Kidney glomerular epithelial cell (primary cell): ENCODE measurements around the gene SLC4A5.
"Not testable (repeated sequence)": the region's sequence is repeated elsewhere in the genome, so short reads cannot be mapped to it uniquely, and the experiment has no call there.

ENCODE experiments used
- DNase-seq: peaks from one replicate; lab custom pipeline; 2025; lab: John Stamatoyannopoulos, UW

Gene SLC4A5

DNA sequence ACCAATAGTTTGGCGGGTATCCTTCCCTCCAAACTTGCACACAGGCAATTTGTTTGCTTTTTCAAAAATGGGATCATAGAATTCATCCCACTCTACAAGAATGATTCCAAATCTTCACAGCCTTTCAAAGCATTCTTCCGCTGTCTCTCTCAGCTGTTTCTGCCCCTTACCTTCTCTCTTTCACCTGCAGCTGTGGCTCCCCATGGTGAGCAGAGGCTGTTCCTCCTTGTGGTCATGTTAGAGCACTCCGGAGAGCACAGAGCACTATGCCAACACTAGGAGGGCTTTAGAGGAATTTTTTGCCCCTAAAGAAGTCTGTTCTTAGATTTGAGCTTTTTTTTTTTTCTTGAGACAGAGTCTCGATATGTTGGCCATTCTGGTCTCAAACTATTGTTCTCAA is 114.4 kb downstream of the SLC4A5 start:
- DNase-seq: no peak

GRCh38 chr2:74227646-74228045 is 115.6 kb downstream of the SLC4A5 start:
- DNase-seq: no peak

DNA sequence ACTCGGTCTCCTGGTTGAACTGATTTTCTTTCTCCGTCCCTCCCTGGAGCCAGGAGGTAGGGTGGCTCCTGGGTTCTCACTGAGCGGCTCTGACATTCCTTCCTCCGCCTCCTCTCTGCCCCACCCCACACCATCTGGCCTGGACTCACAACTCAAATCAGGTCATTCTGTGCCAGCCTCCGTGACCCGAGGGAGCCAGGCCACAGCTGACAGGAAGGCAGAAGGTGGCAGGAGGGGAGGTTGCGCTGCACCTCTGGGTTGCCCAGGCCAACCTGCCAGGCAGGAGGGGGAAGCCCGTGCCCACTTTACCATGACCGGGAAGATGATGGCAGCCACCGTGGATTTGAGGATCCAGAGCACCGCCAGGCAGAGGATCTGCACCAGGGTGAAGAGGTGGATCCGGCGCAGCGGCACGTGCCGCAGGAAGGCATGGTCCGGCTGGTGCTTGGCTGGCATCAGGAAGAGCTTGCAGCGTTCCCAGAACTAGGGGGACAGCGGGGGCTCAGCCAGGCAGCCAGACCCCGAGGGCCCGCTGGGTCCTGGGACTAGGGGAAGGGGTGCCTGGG is 116.5 kb downstream of the SLC4A5 start:
- no peak for DNase-seq

DNA sequence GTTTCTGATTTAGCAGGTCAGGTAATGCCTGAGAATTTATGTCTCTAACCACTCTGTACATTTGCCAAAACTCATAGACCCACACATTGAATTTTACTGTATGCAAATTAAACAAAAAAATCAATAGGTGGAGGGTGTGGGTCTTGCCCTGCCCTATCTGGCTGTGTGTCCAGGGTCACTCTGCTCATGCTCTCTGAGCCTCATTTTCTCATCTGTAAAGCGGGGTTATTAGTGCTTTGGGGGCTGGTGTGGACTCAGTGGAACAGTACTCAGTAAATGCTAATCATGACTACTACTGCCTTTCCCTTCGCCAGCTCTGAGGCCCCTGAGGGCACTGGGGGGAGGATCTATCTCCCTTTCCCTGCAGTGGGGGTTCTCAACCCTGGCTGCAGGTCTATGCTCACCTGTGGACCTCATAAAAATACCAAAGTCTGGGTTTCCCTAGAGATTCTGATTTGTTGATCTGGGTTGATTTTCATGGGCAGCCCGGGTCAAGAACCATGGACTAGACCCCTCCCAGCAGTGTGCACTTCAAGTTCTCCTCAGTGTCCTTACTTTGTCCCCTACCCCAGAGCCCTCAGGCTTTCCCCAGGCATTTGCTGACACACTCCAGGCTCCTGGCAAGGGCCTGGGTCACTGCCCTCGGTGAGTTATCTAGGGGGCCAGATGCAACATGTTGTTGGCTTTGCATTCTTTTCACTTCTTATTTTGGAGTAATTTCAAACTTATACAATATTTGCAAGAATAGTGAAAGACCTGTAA is 117.3 kb downstream of the SLC4A5 start:
- no peak for DNase-seq

DNA sequence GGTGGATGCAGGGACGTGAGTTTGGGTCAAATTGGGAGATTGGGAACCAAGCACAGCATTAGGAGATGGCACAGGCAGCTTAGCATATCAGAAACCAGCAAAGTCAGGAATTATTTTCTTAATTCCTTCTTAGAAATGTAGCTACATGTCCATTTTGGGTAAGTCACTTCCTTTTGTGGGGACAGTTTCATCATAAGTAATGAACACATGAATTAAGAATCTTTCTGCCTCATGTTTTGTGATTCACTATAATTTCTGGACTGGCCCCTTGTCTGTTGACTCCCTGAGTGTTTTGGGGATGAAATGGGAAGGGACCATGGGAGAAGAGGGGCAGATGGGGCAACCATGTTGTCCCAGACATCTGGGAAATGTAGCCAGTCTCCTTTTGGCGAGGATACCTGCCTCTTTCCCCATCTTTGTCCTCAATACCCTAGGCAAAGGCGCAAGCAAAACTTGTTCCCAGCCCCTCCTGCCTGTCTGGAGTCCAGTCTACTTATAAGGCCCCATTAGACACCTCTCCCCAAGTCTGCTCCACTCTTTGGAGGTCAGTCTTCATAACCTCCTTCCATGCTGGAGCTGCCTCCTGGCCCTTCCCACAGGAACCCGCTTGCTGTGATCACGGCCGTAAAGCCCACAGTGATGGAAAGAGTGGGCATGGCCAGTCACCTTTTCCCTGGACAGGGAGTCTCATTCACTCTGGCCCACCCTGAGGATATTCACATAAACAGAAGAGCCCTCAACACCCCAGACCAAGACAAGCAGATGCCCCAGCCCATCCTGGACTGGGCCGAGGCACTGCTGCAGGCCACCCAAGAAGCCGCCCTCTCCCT is 119.1 kb downstream of the SLC4A5 start:
- DNase-seq: no peak

GRCh38 chr2:74222300-74222650 is 120.9 kb downstream of the SLC4A5 start:
- DNase-seq: no peak

DNA sequence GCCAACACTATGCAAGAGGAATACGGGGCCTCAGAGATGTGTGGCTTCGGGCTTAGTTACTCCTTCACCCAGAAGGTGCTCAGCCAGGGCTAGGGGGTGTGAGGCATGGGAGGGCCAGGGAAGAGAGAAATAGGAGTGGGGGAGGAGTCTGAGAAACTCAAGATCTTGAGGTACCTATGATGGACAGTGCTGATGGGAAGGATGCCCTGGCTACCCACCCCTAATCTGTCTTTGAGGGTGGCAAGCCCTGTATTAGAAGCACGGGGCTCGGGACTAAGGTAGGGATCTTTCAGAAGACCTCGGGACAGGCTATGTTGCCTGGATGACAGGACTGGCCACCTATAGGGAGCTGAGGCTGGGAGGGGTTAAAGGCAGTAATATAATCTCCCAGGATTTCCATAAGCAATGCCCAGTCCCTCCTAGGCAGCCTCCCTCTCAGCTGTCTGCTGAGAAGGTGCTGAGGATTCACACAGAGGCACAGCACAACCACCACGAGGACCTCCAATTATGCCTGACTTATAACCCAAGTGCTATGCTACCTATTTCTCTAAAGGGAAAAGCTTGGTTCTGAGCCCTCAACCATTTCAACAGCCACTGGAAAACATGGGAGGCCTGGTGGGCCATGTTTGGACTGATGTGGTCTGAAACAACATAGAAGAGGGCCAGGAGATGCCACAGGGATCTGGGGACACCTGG is 121.5 kb downstream of the SLC4A5 start:
- DNase-seq: no peak

DNA sequence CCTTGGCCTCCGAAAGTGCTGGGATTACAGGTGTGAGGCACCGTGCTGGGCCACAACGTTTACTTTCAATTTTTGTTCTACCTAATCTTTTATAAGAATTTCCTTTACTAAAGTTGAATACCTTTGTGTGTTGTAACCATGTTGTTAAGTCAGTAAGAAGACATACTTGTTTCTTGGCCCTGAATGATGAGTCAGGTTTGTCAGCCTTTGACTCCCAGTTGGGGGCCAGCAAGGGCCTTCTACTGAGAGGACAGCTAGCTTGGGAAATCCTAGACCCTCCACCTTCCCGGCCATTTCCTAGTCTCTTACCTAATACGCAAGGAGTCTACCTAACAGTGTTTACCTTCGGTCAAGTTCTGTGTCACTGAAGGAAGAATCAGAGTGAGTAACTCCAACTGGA is 122.1 kb downstream of the SLC4A5 start:
- no peak for DNase-seq

DNA sequence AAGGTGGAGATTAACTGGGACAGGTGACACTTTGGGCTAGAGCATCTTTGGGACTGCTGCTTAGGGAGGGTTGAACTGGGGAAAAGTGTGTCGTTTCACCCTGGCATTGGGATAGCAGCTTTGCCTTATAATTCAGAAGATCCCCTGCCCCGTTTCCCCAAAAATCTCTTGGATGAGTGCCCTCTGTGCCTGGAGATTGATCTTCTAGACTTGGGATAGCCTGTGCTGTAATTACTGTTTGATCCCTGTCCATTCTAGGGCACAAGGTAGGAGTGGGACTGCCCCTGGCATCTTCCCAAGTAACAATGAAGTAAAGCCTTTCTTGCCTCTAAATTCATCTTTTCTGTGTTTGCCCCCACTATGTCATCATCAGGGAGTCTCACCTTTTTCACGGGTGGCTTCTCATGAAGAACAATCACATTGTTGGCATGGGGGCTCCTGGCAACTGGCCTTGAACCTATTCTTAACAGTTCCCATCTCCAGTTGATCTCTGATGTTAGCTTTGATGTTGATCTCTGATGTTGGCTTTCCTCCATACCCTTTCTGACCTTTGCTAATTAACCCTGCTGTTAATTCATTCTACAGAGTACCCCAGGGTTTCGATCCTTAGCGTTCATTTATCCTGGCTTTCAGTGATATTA is 123.2 kb downstream of the SLC4A5 start:
- DNase-seq: no peak

DNA sequence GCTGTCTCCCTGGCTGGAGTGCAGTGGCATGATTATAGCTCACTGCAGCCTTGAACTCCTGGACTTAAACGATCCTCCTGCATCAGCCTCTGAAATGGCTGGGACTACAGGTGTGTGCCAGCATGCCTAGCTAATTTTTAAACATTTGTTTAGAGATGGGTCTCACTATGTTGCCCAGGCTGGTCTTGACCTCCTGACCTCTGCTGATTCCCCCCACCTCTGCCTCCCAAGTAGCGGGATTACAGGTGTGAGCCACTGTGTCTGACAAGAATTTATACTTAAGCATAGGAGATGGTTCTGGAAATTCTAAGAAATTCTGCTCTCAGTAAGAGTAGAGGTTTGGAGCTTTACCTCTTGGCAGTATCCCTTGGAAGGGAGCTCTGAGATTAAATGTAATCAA is 126.6 kb downstream of the SLC4A5 start:
- no peak for DNase-seq

GRCh38 chr2:74215771-74216170 is 127.4 kb downstream of the SLC4A5 start:
- not testable (repeated sequence) for DNase-seq

DNA sequence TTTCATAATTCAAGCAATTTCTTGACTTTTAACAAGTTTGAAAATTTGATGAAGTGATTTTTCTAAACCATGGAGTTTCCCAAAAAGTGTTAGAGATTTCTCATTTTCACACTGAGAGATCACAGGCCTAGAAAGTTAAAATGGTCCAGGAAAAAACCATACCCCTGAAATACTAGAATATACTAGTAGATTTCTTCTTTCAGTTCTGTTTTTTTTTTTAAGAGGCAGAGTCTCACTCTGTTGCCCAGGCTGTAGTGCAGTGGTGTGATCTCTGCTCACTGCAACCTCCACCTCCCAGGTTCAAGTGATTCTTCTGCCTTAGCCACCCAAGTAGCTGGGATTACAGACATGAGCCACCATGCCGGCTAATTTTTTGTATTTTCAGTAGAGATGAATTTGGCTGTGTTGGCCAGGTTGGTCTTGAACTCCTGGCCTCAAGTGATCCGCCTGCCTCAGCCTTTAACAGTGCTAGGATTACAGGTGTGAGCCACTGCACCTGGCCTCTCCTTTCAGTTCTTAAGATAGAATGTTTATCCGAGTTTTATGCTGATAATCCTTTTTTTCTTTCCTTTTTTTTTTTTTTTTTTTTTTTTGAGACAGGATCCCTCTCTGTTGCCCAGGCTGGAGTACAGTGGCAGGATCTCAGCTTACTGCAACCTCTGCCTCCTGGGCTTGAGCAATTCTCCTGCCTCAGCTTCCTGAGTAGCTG is 130.4 kb downstream of the SLC4A5 start:
- no peak for DNase-seq

- no peak for DNase-seq
Observed at GRCh38 chr2:74206180-74206688, 137.0 kb downstream of the SLC4A5 start.

DNA sequence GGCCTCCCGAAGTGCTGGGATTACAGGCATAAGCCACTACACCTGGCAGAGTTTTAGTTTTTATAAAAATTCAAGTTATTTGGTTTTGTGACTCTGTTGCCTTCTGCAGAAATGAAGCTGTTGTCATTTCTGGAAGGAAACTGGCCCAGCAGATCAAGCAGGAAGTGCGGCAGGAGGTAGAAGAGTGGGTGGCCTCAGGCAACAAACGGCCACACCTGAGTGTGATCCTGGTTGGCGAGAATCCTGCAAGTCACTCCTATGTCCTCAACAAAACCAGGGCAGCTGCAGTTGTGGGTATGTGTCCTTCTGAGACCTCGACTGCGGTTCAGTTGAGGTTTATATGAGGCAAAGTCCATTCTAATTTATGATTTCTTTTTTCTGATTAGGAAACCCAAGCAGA is 137.6 kb downstream of the SLC4A5 start:
- no peak for DNase-seq

DNA sequence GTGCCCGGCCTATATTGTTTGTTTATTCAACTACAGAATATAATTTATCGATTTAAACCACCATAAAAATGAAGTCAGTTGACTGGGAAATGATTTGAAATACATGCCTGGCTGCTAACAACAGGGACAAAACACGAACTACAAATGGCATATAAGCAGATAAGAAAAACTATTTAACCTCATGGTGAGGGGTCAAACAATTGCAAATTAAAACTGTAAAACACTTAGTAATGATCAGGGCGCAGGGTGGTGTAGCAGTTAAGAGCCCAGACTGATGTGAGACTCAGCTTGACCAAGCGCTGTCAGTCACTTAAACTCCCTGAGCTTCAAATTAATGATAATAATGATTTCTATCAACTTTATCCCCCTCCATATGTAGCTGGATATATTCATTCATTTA is 138.1 kb downstream of the SLC4A5 start:
- no peak for DNase-seq

- DNase-seq: no peak
Observed at GRCh38 chr2:74204436-74204835, 138.8 kb downstream of the SLC4A5 start.

DNA sequence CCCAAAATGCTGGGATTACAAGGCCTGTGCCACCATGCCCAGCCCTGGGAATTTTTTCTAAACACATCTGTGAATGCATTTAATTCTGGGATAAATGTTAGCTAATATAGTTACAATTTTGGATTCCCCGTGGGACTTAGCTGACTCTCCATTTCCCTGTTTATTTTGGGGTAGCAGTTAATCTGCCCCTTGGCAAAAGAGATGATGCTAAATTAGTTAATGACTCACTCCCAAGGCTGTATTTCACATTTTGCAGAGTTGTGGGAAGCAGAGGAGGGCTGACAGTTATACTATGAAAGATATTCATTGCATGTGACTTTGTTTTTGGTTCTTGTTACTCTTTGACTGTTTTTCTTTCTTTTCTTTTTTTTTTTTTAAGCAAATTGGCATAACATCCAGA is 141.6 kb downstream of the SLC4A5 start:
- no peak for DNase-seq

GRCh38 chr2:74201196-74201595 is 142.0 kb downstream of the SLC4A5 start:
- no peak for DNase-seq

DNA sequence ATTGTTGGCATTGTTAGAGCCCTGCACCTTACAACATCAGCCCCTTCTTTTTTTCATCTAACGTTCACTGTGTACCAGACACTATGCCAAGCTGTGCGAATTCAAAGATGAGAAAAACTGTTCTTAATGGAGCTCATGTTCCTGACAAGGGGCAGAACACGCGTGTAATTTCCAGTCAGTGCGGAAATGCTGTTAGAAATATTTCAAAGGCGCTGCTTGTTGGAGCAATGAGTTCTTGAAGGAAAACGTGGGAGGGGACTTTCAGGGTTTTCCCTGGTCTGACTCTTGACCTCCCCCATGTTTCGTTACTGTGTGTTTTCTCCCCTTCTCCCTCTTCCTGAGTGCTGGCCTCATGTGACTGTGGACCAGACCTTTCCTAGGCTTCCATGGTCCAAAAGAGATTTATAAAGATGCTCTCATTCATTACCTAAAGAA is 143.3 kb downstream of the SLC4A5 start:
- DNase-seq: peak; percentile 25

- DNase-seq: no peak
Observed at GRCh38 chr2:74199275-74199701, 143.9 kb downstream of the SLC4A5 start.
